Tibial nerve (tissue), 3 donors: ENCODE measurements around the gene SCD.

ENCODE experiments used
- CTCF ChIP-seq, 5 experiments: fragments of 200-600 bp in 3 of 5; fragments of 450-650 bp in 2 of 5; sonication (generic) in 3 of 5; IDR thresholded peaks; one replicate each; pipeline ENCODE4 v1.5.1; 2016 to 2019; ENCODE audit warnings: antibody characterized with exemption in 5 of 5, mild to moderate bottlenecking in 3 of 5, moderate library complexity in 2 of 5
- POLR2A ChIP-seq, 2 donors: fragments of 450-650 bp; IDR thresholded peaks; one replicate each; pipeline ENCODE4 v1.6.1; 2017; ENCODE audit warnings: antibody characterized with exemption in 2 of 2, mild to moderate bottlenecking in 2 of 2, moderate library complexity in 2 of 2

GRCh38 chr10:100340948-100341847, 5.8 kb upstream of the SCD start:
- no peak for TF ChIP-seq POLR2A (IDR thresholded peaks at IDR 0.05)
- no peak for TF ChIP-seq CTCF (IDR thresholded peaks at IDR 0.05)
